ENCODE measurements around the gene EIF2AK2.
A peak's percentile ranks its signal among the peaks of the same experiment; 100 is the strongest.
"Not testable (repeated sequence)": the region's sequence is repeated elsewhere in the genome, so short reads cannot be mapped to it uniquely, and the experiment has no call there.

EIF2AK2 gene

GRCh38 chr2:37201766-37202165, 45.0 kb upstream of the EIF2AK2 start:
- TF ChIP-seq CTCF (conservative IDR thresholded peaks at IDR 0.05; ENCODE audit: low read depth, low read length): no peak
- 0 out of 2 replicates have a peak overlapping the region, but pooled peaks have one; percentile 8 for H3K27ac ChIP-seq
- H3K79me2 ChIP-seq (ENCODE audit: insufficient read depth, low read depth): peaks cover 34% of the 10 kb centered on the region
- H3K36me3 ChIP-seq (ENCODE audit: insufficient read depth): peaks cover 17% of the 10 kb centered on the region; the same call in 1 of the 2 replicates
- H3K4me1 ChIP-seq (ENCODE audit: low read depth, poor library complexity, severe bottlenecking): peaks cover 13% of the 10 kb centered on the region
- H3K9ac ChIP-seq: no peak overlapping the region
- H3K4me2 ChIP-seq: no peak overlapping the region
- no peaks in the 10 kb centered on the region for H4K20me1 ChIP-seq (ENCODE audit: insufficient read depth)
- H2AFZ ChIP-seq (ENCODE audit: low read depth): no peak overlapping the region
- no peak overlapping the region for H3K4me3 ChIP-seq (IDR thresholded peaks at IDR 0.05; ENCODE audit: insufficient read depth, low read depth, low read length)
- no peaks in the 10 kb centered on the region for H3K27me3 ChIP-seq (ENCODE audit: insufficient read depth, low read depth)

GRCh38 chr2:37201208-37201607, 44.4 kb upstream of the EIF2AK2 start:
- H3K27ac ChIP-seq: no peak overlapping the region

GRCh38 chr2:37198681-37199065, 41.9 kb upstream of the EIF2AK2 start:
- H3K79me2 ChIP-seq (ENCODE audit: insufficient read depth, low read depth): peaks cover 24% of the 10 kb centered on the region
- no peak for TF ChIP-seq CTCF (conservative IDR thresholded peaks at IDR 0.05; ENCODE audit: low read depth, low read length)
- H3K36me3 ChIP-seq (ENCODE audit: insufficient read depth): peaks cover 5% of the 10 kb centered on the region; the same call in 1 of the 2 replicates
- H3K27me3 ChIP-seq (ENCODE audit: insufficient read depth, low read depth): no peaks in the 10 kb centered on the region
- no peak overlapping the region for H3K9ac ChIP-seq
- no peaks in the 10 kb centered on the region for H4K20me1 ChIP-seq (ENCODE audit: insufficient read depth)
- no peak overlapping the region for H3K4me2 ChIP-seq
- no peak overlapping the region for H3K4me3 ChIP-seq (IDR thresholded peaks at IDR 0.05; ENCODE audit: insufficient read depth, low read depth, low read length)
- peaks cover 17% of the 10 kb centered on the region for H3K4me1 ChIP-seq (ENCODE audit: low read depth, poor library complexity, severe bottlenecking)
- H3K27ac ChIP-seq: no peak overlapping the region
- no peak overlapping the region for H2AFZ ChIP-seq (ENCODE audit: low read depth)

More at GRCh38 chr2:37201208-37201607, 44.4 kb upstream of the EIF2AK2 start:
- Histone ChIP-seq H3K79me2 (ENCODE audit: insufficient read depth, low read depth) (peaks cover 32% of the 10 kb centered on the region), H2AFZ (ENCODE audit: low read depth) (no peak overlapping the region), H3K4me3 (IDR thresholded peaks at IDR 0.05; ENCODE audit: insufficient read depth, low read depth, low read length) (no peak overlapping the region), H3K27me3 (ENCODE audit: insufficient read depth, low read depth) (no peaks in the 10 kb centered on the region), H4K20me1 (ENCODE audit: insufficient read depth) (no peaks in the 10 kb centered on the region), H3K9ac (no peak overlapping the region), H3K36me3 (ENCODE audit: insufficient read depth) (peaks cover 11% of the 10 kb centered on the region; the same call in 1 of the 2 replicates), H3K4me1 (ENCODE audit: low read depth, poor library complexity, severe bottlenecking) (peaks cover 13% of the 10 kb centered on the region), H3K4me2 (no peak overlapping the region)
- no peak for TF ChIP-seq CTCF (conservative IDR thresholded peaks at IDR 0.05; ENCODE audit: low read depth, low read length)

GRCh38 chr2:37196320-37197195, 39.8 kb upstream of the EIF2AK2 start, which contains the start of gene CEBPZOS:
Gene CEBPZOS (plus strand): TSS chr2:37196496. CDS start chr2:37199705, 3,209 bp downstream.
- peaks cover 24% of the 10 kb centered on the region for H3K79me2 ChIP-seq (ENCODE audit: insufficient read depth, low read depth)

GRCh38 chr2:37195862-37196319, 39.1 kb upstream of the EIF2AK2 start:
- H4K20me1 ChIP-seq (ENCODE audit: insufficient read depth); H3K36me3 ChIP-seq (ENCODE audit: insufficient read depth); H3K9ac ChIP-seq; H3K27me3 ChIP-seq (ENCODE audit: insufficient read depth, low read depth); H3K27ac ChIP-seq; H3K4me3 ChIP-seq (IDR thresholded peaks at IDR 0.05; ENCODE audit: insufficient read depth, low read depth, low read length): not testable (repeated sequence)
- peak overlapping the region; percentile 95 for H2AFZ ChIP-seq (ENCODE audit: low read depth)
- H3K79me2 ChIP-seq (ENCODE audit: insufficient read depth, low read depth): peaks cover 24% of the 10 kb centered on the region
- H3K4me1 ChIP-seq (ENCODE audit: low read depth, poor library complexity, severe bottlenecking): peaks cover 17% of the 10 kb centered on the region
- peak overlapping the region; percentile 87 for H3K4me2 ChIP-seq

More at GRCh38 chr2:37196320-37197195, 39.8 kb upstream of the EIF2AK2 start, which contains the start of gene CEBPZOS:
- no peaks in the 10 kb centered on the region for H3K36me3 ChIP-seq (ENCODE audit: insufficient read depth)
- peak within 1 kb of the TSS; percentile 87 for H3K4me2 ChIP-seq
- H2AFZ ChIP-seq (ENCODE audit: low read depth): peak within 1 kb of the TSS; percentile 95
- H3K9ac ChIP-seq: peak within 1 kb of the TSS; percentile 81
- H3K27me3 ChIP-seq (ENCODE audit: insufficient read depth, low read depth): no peaks in the 10 kb centered on the region
- H3K4me3 ChIP-seq (IDR thresholded peaks at IDR 0.05; ENCODE audit: insufficient read depth, low read depth, low read length): no peak within 1 kb of the TSS
- peaks cover 17% of the 10 kb centered on the region for H3K4me1 ChIP-seq (ENCODE audit: low read depth, poor library complexity, severe bottlenecking)
- H3K27ac ChIP-seq: peak within 1 kb of the TSS; percentile 48
- no peak for TF ChIP-seq CTCF (conservative IDR thresholded peaks at IDR 0.05; ENCODE audit: low read depth, low read length)
- no peaks in the 10 kb centered on the region for H4K20me1 ChIP-seq (ENCODE audit: insufficient read depth)

Measured in KMS-11 (cell line).